ENCODE data around the gene VSX2. TPM values are rescaled to one million over a fixed set of nuclear protein-coding genes. Genes with fewer than 3 reads are reported as not detected.

Gene VSX2
- total RNA-seq, 1 experiment from 2014 or later: not detected

GRCh38 chr14:74198441-74199234 is 40.6 kb upstream of the VSX2 start:
- BruUV-seq (replicated peaks): no TSS peak
- DNase-seq: no peak
- TF ChIP-seq, protein P1, sequence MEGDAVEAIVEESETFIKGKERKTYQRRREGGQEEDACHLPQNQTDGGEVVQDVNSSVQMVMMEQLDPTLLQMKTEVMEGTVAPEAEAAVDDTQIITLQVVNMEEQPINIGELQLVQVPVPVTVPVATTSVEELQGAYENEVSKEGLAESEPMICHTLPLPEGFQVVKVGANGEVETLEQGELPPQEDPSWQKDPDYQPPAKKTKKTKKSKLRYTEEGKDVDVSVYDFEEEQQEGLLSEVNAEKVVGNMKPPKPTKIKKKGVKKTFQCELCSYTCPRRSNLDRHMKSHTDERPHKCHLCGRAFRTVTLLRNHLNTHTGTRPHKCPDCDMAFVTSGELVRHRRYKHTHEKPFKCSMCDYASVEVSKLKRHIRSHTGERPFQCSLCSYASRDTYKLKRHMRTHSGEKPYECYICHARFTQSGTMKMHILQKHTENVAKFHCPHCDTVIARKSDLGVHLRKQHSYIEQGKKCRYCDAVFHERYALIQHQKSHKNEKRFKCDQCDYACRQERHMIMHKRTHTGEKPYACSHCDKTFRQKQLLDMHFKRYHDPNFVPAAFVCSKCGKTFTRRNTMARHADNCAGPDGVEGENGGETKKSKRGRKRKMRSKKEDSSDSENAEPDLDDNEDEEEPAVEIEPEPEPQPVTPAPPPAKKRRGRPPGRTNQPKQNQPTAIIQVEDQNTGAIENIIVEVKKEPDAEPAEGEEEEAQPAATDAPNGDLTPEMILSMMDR (IDR thresholded peaks at IDR 0.05; ENCODE audit: unreplicated experiment): no peak
- no peaks in the 10 kb centered on the region for H3K36me3 Mint-ChIP-seq (ENCODE audit: insufficient read depth, unreplicated experiment)
- no peak overlapping the region for H3K27ac Mint-ChIP-seq (ENCODE audit: unreplicated experiment)
- no peaks in the 10 kb centered on the region for H3K4me1 Mint-ChIP-seq (ENCODE audit: low read depth, unreplicated experiment)
- H3K9me3 Mint-ChIP-seq (ENCODE audit: low read depth, unreplicated experiment): no peaks in the 10 kb centered on the region
- H3K27me3 Mint-ChIP-seq (ENCODE audit: unreplicated experiment): no peaks in the 10 kb centered on the region
- intact Hi-C loops (cut with micrococcal nuclease; ENCODE audit: unreplicated experiment): no loop called here
- CTCF ChIA-PET: no interaction called here
- H3K4me3 Mint-ChIP-seq (ENCODE audit: low read depth, unreplicated experiment): no peak overlapping the region

DNA sequence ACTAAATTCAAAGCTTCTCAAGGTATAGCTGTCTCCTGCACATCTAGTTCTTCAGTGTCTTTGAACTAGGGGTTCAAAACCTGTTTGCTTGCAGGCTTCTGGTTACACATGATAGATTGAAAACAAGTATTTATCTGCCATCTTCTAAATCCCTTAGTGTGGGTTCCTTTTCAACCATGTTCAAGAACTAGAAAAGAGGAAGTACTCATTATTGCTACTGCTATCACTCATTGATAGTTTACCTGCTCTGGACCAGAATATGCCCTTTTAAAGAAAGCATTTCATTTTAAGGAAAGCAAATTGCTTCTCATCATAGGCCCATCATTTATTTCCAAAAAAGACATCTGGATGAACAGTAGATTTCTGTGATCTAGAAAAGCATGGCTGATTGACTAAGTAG is 37.1 kb upstream of the VSX2 start:
- no peaks in the 10 kb centered on the region for H3K36me3 Mint-ChIP-seq (ENCODE audit: insufficient read depth, unreplicated experiment)
- TF ChIP-seq, protein P1 (IDR thresholded peaks at IDR 0.05; ENCODE audit: unreplicated experiment): no peak
- no peaks in the 10 kb centered on the region for H3K9me3 Mint-ChIP-seq (ENCODE audit: low read depth, unreplicated experiment)
- intact Hi-C loops (cut with micrococcal nuclease; ENCODE audit: unreplicated experiment): loop anchor here (10.0 kb wide), 1 partner anchor 87 kb away; no protein-coding TSS in a partner anchor
- DNase-seq: no peak
- BruUV-seq (replicated peaks): no TSS peak
- H3K4me3 Mint-ChIP-seq (ENCODE audit: low read depth, unreplicated experiment): no peak overlapping the region
- no peaks in the 10 kb centered on the region for H3K27me3 Mint-ChIP-seq (ENCODE audit: unreplicated experiment)
- no peak overlapping the region for H3K27ac Mint-ChIP-seq (ENCODE audit: unreplicated experiment)
- H3K4me1 Mint-ChIP-seq (ENCODE audit: low read depth, unreplicated experiment): no peaks in the 10 kb centered on the region
- CTCF ChIA-PET: no interaction called here

DNA sequence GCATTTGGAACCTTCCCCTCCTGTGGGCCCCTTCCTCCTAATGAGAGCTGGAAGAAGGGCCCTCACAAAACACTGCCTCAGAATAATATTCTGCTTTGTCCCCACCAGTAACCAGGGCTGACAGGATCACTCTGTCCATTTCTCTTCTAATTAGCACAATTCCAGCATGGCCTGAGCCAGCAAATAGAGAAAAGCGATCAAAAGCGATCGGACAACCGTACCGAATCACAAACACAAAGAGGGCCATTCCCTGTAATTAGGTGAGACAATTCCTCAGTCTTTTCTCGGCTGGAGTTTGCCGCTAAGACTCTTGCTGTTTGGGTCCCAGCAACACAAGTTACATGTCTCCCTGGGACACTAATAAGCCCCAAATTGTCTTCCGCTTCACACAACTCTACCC is 35.6 kb upstream of the VSX2 start:
- intact Hi-C loops (cut with micrococcal nuclease; ENCODE audit: unreplicated experiment): loop anchor here (10.0 kb wide), 1 partner anchor 89 kb away; no protein-coding TSS in a partner anchor
- DNase-seq: no peak
- TF ChIP-seq, protein P1 (IDR thresholded peaks at IDR 0.05; ENCODE audit: unreplicated experiment): no peak
- H3K4me1 Mint-ChIP-seq (ENCODE audit: low read depth, unreplicated experiment): no peaks in the 10 kb centered on the region
- CTCF ChIA-PET: no interaction called here
- no peak overlapping the region for H3K27ac Mint-ChIP-seq (ENCODE audit: unreplicated experiment)
- no peaks in the 10 kb centered on the region for H3K9me3 Mint-ChIP-seq (ENCODE audit: low read depth, unreplicated experiment)
- no TSS peak for BruUV-seq (replicated peaks)
- peaks cover 14% of the 10 kb centered on the region for H3K27me3 Mint-ChIP-seq (ENCODE audit: unreplicated experiment)
- H3K4me3 Mint-ChIP-seq (ENCODE audit: low read depth, unreplicated experiment): no peak overlapping the region
- no peaks in the 10 kb centered on the region for H3K36me3 Mint-ChIP-seq (ENCODE audit: insufficient read depth, unreplicated experiment)

GRCh38 chr14:74204491-74204890 is 34.8 kb upstream of the VSX2 start:
- CTCF ChIA-PET: no interaction called here
- Mint-ChIP-seq H3K27me3 (ENCODE audit: unreplicated experiment) (peaks cover 22% of the 10 kb centered on the region), H3K4me1 (ENCODE audit: low read depth, unreplicated experiment) (no peaks in the 10 kb centered on the region), H3K36me3 (ENCODE audit: insufficient read depth, unreplicated experiment) (no peaks in the 10 kb centered on the region), H3K9me3 (ENCODE audit: low read depth, unreplicated experiment) (no peaks in the 10 kb centered on the region), H3K4me3 (ENCODE audit: low read depth, unreplicated experiment) (no peak overlapping the region), H3K27ac (ENCODE audit: unreplicated experiment) (no peak overlapping the region)
- TF ChIP-seq, protein P1 (IDR thresholded peaks at IDR 0.05; ENCODE audit: unreplicated experiment): no peak
- no peak for DNase-seq
- intact Hi-C loops (cut with micrococcal nuclease; ENCODE audit: unreplicated experiment): loop anchor here (10.0 kb wide), 1 partner anchor 90 kb away; no protein-coding TSS in a partner anchor
- BruUV-seq (replicated peaks): no TSS peak

Data from Calu3 (cell line).